Measurements from ENCODE around the gene LEFTY1. TPM values are rescaled to one million over a fixed set of nuclear protein-coding genes. Genes with fewer than 3 reads are reported as not detected.

Gene LEFTY1
- total RNA-seq, 1 donor from 2014 or later = not detected

Other genes with a start within 250 kb of the LEFTY1 start
- 33.9 and 46.1 TPM in 2 replicates for gene ENAH, start 236.0 kb downstream of the LEFTY1 start, total RNA-seq
- gene SRP9, start 111.3 kb downstream of the LEFTY1 start, total RNA-seq = 160 and 200 TPM in 2 replicates
- gene EPHX1, start 79.0 kb downstream of the LEFTY1 start, total RNA-seq = 26.1 and 37.6 TPM in 2 replicates
- 18.1 and 29.7 TPM in 2 replicates for gene TMEM63A, start 6.8 kb downstream of the LEFTY1 start, total RNA-seq
- 35.5 and 40.5 TPM in 2 replicates for gene PYCR2, start 35.1 kb upstream of the LEFTY1 start, total RNA-seq
- gene LEFTY2, start 52.1 kb upstream of the LEFTY1 start, total RNA-seq = not detected in 2 replicates
- gene SDE2, start 110.2 kb upstream of the LEFTY1 start, total RNA-seq = 14.0 and 20.7 TPM in 2 replicates
- 333 and 385 TPM in 2 replicates for gene H3-3A, start 173.6 kb upstream of the LEFTY1 start, total RNA-seq